ENCODE measurements around the gene ATP6V1G2. TPM values are rescaled to one million over a fixed set of nuclear protein-coding genes. Genes with fewer than 3 reads are reported as not detected.
"Not testable (repeated sequence)": the region's sequence is repeated elsewhere in the genome, so short reads cannot be mapped to it uniquely, and the experiment has no call there.

The ATP6V1G2 gene
- 0.18 and 1.2 TPM in 2 replicates for total RNA-seq

DNA sequence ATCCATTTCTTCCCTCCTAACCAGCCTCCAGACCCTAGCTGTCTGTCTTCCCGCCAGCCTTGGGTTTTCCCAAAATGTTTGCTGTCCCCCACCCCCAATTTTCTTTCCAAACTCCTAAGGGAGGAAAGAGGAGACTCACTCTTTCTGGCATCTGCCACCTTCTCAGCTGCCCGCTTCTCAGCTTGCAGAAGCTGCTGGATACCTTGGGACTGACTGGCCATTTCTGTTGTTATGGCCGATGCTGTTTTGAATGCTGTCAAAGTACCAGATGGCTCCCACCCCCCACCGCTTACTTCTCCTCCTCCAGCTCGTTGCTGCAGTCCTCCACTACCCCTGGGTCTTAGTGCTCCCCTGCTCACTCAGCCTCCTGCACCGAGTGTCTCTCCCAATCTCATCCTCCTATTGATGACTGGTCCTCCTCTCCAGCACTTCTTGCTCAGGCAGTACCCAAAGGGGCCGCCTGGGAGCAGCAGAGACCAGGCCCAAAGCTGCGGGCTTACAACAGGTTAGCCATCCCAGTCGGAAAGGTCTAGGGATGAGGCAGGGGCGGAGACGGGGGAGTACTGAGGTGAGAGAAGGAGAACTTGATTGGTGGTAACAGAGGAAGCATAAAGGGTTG is at the start of gene ATP6V1G2:
Gene ATP6V1G2, minus strand, starts transcription at position 270 of the 619 bp plus-strand sequence. Its CDS starts 49 bp downstream, at position 221.
- DNase-seq (ENCODE audit: extremely low read depth, low read depth, low spot score), result peak; percentile 63

DNA sequence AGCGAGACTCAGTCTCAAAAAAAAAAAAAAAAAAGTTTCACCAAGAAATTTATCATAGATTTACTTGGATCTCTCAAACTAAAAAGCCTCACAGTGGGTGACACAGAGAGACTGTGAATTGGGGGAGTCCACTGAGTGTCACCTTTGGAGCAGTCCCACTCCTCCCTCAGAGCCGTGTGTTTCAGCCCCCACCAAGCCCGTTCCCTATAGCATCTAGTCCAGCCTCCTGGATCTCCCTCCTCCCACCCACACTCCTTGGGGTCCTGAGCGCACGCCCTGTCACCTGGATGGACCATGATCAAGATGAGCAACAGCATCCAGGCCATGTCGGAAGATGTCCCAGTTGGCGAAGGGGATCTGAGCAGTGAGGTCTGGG is 46.0 kb upstream of the ATP6V1G2 start:
- DNase-seq (ENCODE audit: extremely low read depth, low read depth, low spot score), result no peak

DNA sequence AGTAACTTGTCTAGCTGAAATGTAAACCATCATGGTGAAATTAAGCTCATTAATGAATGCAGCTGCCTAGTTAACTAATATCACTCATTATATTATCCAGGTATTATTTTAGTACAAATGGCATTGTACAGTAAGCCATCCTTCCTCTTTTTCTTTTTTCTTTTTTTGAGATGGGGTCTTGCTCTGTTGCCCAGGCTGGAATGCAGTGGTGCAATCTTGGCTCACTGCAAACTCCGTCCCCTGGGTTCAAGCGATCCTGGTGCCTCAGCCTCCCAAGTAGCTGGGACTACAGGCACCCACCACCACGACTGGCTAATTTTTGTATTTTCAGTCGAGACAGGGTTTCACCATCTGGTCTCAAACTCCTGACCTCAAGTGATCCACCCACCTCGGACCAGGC is 44.3 kb upstream of the ATP6V1G2 start:
- not testable (repeated sequence) for DNase-seq (ENCODE audit: extremely low read depth, low read depth, low spot score)

DNA sequence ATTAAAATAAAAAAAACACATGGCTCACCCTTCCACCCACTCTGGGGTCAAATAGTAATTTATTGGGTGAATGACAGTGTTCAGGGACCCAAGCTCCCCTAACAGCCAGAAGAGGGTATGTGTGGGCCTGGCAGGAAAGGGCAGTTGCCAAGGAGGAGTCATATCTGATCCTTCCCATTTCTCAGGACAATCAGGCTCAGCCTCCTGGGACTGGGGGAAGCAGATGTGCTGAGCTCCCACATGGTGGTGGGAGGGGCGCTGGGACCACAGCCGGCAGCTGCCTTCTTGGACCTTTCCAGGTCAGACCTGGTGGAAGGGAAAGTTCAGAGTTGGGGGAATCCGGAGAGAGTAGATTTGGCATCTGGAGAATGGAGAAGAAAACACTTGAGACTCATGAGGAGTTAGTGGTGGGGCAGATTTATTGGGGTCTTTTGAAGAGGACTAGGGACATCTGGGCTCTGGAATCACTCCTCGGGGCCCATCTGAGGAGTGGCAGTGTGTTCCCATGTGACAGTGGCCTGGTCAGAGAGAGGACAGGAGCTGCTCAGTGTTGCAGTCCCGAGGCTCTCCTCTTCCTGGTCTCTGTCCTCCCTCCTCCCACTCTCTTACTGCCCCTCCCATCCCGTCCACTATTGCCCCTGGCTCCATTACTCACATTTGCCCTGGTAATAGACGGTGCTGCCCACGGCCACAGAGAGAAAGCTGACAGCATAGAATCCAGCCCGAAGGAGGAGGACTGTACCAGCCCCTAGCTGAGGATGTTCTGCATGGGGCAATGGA is 42.7 kb upstream of the ATP6V1G2 start:
- no peak for DNase-seq (ENCODE audit: extremely low read depth, low read depth, low spot score)

DNA sequence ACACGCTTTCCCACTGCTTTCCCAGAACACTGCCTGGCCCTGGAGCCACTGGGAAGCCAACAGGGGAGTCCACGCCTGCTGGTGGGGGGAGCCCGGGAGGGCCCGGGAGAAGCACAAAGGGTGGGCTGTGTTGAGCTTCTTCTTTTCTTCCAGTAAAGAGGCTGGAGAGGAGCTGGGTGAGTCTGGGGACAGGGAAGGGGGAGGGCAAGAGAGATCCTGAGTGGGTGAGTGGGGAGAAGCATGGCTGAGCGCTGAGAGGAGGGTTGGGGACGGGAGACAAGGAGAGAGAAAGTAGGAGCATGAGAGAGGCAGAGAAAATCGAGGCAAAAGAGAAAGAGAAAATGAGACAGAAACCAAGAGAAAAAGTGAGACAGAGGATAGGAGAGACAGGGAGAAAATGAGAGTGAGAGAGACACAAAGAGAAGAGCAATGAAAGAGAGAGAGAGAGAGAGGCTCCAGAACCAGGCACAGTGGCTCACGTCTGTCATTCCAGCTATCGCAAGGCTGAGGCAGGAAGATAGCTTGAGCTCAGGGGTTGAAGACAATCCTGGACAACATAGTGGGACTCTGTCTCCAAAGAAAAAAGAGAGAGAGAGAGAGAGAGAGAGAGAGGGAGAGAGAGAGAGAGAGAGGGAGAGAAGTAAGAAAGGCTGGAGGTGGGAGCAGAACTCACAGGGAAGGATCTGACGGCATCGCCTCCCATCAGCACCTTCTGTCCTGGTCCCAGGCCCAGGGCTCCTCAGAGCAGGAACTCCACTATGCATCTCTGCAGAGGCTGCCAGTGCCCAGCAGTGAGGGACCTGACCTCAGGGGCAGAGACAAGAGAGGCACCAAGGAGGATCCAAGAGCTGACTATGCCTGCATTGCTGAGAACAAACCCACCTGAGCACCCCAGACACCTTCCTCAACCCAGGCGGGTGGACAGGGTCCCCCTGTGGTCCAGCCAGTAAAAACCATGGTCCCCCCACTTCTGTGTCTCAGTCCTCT is 41.7 kb upstream of the ATP6V1G2 start:
- DNase-seq (ENCODE audit: extremely low read depth, low read depth, low spot score), result no peak

DNA sequence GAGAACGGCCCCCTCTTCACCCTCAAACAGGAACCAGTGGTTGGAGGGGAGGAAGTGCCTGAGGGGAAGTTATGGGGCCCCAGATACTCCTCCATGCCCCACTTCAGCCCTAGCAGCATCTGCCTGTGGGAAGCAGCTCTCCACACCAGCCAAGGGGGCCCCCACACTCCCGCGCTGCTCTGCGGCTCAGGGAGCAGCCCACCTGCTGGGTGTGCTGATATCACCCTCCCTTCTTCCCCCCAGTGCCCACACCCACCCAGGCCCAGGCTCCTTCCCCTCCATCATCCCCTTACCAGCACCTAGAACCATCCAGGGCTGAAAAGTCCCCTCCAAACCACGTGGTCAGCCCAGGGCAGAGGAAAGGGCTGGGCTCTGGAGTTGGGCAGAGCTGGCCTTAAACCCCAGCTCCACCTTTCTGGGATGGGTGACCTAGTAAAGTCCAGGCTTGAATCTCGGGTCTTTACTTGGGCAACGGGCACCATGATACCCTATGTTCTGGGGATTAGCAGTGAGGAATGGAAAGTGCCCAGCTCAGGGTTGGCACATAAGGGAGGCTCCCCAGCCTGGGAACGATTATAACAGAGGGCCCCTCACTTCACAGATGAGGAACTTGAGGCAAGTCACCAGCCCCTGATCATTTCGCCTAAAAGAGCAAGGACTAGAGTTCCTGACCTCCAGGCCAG is 40.3 kb upstream of the ATP6V1G2 start:
- DNase-seq (ENCODE audit: extremely low read depth, low read depth, low spot score), result no peak

DNA sequence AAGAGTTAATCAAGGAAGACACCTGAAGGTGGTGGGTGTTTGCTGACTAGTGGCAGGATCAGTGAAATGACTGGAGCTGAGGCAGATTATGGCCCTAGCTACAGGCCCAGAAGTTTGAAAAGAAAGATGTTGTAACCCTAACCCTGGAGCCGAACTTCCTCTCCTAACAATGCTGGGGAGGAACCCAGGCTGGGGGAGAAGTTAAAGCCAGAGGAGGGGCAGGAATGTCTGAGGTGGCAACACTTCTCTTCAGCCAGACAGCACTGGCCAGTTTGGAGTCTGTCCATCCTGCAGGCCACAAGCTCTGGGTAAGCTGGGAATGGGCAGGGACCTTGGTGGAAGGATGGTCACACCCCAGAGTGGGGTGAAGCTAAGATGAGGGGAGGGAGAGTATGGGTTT is 39.6 kb upstream of the ATP6V1G2 start, which contains the start of gene LST1:
Gene LST1, plus strand, starts transcription at position 270 of the 400 bp plus-strand sequence. CDS start 1,023 bp downstream, outside the sequence.
- DNase-seq (ENCODE audit: extremely low read depth, low read depth, low spot score), result no peak

DNA sequence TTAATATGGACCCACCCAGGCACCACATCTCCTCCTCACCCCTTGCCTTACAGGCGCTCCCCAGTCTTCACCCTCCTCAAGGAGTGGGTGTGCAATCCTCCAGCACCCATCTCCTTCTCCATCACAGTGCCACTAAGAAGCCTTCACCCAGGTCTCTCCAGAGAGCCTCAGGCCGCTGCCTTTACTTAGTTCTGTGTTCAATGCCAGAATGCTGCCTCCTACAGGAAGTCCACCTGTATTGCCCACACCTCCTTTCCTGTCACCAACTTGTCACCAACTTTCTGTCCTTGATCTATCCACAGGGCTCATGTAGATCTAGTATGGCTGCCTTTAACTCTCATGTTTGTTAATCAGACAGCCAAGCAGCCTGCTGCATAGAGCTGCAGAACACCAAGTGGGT is 39.1 kb upstream of the ATP6V1G2 start:
- no peak for DNase-seq (ENCODE audit: extremely low read depth, low read depth, low spot score)

DNA sequence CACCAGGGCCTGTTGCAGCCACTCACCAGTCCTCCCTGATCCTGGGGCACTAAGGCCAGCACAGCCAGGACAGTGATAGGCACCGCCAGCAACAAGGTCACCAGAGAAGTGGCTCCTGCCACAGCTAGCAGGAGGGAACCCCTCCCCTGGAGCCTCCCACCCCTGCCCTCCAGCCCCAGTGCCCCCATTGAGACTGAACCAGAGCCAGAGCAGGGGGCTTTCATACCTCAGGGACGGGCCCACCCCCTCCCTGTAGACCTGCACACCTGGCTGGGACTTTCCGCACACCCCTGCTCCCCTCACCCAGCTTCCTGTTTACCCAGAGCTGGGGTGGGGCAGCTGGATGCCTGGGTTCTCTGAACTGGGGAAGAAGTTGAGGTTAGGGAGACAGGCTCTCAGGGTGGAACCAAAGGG is 35.8 kb upstream of the ATP6V1G2 start, which contains the start of gene LTB:
Gene LTB, minus strand, starts transcription at position 195 of the 414 bp plus-strand sequence. Its CDS starts 7 bp downstream, at position 188.
- DNase-seq (ENCODE audit: extremely low read depth, low read depth, low spot score), result no peak

DNA sequence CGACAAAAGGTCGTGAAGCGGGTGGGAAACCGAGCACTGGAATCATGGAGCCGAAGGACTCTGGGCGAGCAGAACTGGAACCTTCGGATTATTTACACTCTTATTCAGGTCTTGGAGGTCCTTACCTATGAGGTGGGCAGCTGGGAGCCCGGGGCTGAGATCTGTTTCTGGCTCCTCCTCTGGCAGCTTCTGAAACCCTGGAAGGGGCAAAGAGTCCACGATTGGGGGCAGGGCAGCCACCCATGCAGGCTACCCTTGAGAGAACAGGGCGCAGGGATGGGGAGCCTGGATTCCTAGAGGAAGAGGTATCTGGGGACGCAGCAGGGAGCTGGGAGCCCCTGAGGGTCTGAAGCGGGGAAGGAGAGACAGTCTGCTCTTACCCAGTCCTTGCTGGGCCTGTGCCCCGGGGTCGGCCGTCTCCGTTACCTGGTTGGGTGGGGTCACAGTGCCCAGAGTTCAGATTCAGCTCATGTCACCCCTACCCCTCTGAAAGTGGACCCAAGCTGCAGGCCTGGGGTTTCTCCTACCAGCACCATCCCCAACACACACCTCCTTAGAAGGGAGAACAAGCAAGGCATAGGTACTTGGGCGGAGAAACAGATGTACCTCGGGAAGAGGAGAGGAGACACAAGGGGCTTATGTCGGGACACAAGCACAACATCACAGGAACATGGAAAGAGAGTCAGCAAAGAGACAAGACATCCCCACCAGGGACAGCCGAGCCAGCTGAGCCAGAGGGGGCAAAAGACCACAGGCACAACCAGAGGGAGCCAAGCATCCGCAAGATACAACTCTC is 35.2 kb upstream of the ATP6V1G2 start:
- DNase-seq (ENCODE audit: extremely low read depth, low read depth, low spot score), result no peak

DNA sequence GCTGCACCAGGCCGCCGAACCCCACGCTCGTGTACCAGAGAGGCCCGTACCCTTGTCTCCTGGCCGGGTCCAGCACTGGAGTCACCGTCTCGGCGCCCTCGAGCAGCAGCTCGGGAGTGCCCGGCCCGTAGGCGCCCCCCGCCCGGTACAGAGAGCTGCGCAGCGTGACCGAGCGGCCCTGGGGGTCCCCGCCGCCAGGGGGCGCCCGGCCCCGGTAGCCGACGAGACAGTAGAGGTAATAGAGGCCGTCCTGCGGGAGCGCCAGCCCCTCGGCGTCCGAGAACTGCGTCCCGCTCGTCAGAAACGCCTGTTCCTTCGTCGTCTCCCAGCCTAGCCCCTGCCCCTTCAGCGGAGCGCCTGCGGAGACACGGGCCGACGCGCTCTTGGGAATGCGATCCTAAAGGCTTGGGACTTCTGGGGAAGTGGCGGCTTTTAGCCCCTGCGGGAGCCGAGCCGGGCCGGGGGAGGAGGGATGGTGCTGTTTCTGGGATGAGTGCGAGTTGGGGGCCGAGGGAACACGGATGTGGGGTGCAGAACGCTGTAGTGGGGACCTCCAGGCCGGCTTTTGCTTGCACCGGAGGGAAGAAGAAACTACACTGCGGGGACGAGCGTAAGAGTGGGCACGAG is 34.5 kb upstream of the ATP6V1G2 start:
- no peak for DNase-seq (ENCODE audit: extremely low read depth, low read depth, low spot score)

DNA sequence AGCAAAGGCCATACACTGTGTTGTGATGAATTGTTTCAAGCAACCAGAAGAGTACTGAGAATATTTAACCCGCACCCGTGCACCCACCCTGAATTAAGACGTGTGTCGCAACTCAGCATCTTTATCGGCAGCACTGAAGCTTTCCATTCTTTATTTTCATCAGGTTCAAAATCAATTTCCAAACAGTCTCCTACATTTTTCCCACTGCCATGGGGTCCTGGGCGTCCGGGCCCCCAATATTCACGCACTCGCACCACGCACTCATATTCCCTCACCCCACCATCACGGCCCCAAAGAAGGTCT is 34.0 kb upstream of the ATP6V1G2 start:
- DNase-seq (ENCODE audit: extremely low read depth, low read depth, low spot score), result no peak

DNA sequence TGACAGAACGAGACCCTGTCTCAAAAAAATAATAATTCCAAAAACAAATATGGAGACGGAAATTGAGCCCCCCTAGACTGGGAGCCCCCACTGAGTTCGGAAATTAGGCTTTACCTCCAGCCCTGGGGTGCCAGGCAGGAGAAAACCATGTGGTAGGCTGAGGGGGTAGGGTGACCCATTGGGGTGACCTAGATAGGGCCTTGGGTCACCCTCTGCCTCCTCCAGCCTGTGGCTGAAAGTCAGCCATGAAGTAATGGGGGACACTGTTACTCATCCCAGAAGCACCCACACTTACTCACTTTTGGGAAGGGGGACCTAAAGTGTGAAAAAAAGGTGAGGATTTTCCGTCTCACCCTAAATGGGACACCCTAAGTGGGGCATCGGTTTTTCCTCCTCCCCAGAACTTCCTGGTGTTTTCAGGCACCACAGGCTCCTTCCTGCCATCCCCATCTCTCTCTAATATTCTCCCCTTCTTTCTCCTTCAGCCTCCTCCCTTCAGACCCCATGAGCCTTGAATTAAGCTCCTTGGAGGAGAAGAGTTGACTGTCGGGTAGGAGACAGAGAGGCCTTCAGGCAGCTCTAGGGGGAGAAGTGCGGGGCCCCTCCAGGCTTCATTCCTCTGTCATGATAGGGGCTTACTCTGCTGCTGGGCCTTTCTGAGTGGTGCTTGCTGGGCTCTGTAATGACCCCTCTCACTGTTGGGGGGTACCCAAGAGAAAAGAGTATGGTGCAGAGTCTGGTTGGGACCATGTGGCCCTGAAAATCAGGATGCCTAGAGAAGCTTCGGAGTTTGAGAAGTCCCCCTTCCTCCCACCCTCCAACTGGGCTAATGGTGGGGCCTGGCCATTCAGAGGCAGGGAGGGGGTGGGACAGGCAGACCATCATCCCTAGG is 33.4 kb upstream of the ATP6V1G2 start:
- no peak for DNase-seq (ENCODE audit: extremely low read depth, low read depth, low spot score)

DNA sequence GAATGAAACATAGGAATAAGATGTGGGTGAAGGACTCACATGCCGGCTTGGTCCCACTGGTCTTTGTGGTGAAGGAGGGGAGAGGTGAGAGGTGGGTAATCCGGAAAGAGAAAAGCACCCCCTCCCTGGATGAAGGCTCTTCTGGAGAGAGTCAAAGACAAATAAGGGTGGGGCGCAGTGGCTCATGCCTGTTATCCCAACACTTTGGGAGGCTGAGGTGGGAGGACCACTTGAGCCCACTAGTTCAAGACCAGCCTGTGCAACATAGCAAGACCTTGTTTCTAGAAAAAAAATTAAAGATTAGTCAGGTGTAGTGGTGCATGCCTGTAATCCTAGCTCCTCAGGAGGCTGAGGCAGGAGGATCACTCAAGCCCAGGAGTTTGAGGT is 32.7 kb upstream of the ATP6V1G2 start:
- no peak for DNase-seq (ENCODE audit: extremely low read depth, low read depth, low spot score)

DNA sequence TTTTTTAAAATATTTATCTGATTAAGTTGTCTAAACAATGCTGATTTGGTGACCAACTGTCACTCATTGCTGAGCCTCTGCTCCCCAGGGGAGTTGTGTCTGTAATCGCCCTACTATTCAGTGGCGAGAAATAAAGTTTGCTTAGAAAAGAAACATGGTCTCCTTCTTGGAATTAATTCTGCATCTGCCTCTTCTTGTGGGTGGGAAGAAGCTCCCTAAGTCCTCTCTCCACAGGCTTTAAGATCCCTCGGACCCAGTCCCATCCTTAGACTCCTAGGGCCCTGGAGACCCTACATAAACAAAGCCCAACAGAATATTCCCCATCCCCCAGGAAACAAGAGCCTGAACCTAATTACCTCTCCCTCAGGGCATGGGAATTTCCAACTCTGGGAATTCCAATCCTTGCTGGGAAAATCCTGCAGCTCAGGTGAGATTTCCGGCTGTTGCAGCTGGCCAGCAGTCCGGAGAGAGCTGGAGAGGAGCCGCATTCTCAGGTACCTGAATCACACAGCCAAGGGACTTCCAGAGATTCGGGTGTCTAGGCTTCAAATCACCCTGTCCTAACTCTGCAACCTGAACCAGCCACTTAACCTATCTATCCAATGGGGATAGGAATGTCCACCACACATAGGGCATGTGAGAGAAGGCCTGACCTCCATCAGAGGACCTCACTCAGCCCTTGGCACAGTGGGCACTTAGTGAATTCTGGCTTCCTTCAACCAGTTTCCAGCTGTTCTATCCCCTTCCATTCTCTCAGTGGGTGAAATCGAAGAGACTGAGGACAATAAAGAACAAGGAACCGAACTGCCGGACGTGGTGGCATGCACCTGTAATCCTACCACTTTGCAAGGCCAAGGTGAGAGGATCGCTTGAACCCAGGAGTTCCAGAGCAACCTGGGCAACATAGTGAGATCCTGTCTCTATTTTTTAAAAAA is 32.0 kb upstream of the ATP6V1G2 start:
- no peak for DNase-seq (ENCODE audit: extremely low read depth, low read depth, low spot score)

DNA sequence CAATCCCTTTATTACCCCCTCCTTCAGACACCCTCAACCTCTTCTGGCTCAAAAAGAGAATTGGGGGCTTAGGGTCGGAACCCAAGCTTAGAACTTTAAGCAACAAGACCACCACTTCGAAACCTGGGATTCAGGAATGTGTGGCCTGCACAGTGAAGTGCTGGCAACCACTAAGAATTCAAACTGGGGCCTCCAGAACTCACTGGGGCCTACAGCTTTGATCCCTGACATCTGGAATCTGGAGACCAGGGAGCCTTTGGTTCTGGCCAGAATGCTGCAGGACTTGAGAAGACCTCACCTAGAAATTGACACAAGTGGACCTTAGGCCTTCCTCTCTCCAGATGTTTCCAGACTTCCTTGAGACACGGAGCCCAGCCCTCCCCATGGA is 31.2 kb upstream of the ATP6V1G2 start:
- no peak for DNase-seq (ENCODE audit: extremely low read depth, low read depth, low spot score)

DNA sequence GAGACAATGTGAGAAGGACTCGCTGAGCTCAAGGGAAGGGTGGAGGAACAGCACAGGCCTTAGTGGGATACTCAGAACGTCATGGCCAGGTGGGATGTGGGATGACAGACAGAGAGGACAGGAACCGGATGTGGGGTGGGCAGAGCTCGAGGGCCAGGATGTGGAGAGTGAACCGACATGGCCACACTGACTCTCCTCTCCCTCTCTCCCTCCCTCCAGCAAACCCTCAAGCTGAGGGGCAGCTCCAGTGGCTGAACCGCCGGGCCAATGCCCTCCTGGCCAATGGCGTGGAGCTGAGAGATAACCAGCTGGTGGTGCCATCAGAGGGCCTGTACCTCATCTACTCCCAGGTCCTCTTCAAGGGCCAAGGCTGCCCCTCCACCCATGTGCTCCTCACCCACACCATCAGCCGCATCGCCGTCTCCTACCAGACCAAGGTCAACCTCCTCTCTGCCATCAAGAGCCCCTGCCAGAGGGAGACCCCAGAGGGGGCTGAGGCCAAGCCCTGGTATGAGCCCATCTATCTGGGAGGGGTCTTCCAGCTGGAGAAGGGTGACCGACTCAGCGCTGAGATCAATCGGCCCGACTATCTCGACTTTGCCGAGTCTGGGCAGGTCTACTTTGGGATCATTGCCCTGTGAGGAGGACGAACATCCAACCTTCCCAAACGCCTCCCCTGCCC is 30.6 kb upstream of the ATP6V1G2 start:
- DNase-seq (ENCODE audit: extremely low read depth, low read depth, low spot score), result no peak

Data from glomerular endothelial cell (primary cell).